GM19238 (cell line): ENCODE data around the gene TAMALIN.
"Not testable (repeated sequence)": the region's sequence is repeated elsewhere in the genome, so short reads cannot be mapped to it uniquely, and the experiment has no call there.

ENCODE experiments used
- DNase-seq: peaks from one replicate; pipeline ENCODE4 v3.0.0; 2011; ENCODE audit warnings: low spot score; ENCODE audit not compliant: insufficient read length

Gene TAMALIN

DNA sequence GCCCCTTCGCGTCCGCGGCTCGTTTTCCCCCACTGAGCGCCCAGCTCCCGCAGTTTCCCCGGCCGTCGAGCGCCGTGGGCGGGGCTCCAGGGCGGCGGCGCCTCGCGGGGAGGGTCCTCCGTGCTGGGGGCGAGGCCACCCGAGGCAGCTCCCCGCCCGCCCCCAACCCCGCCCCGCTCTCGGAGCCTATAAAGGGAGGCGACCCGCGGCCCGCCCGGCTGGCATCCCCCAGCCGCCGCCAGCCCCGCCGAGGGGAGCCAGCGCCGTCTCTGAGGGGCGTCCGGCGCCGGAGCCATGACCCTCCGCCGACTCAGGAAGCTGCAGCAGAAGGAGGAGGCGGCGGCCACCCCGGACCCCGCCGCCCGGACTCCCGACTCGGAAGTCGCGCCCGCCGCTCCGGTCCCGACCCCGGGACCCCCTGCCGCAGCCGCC is at the start of gene TAMALIN:
TAMALIN (plus strand) TSS at position 221 of the 432 bp plus-strand sequence; CDS start at position 295, 74 bp downstream.
- no peak for DNase-seq

DNA sequence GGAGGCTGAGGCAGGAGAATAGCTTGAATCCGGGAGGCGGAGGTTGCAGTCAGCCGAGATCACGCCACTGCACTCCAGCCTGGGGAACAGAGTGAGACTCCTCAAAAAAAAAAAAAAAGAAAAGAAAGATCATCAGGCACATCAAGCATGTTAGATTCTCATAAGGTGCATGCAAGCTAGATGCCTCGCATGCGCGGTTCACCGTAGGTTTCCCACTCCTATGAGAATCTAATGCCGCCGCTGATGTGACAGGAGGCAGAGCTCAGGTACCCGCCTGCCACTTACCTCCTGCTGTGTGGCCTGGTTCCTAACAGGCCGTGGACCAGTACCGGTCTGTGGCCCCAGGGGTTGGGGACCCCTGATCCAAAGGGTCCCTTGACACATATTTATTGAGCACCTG is 48.2 kb upstream of the TAMALIN start:
- no peak for DNase-seq

DNA sequence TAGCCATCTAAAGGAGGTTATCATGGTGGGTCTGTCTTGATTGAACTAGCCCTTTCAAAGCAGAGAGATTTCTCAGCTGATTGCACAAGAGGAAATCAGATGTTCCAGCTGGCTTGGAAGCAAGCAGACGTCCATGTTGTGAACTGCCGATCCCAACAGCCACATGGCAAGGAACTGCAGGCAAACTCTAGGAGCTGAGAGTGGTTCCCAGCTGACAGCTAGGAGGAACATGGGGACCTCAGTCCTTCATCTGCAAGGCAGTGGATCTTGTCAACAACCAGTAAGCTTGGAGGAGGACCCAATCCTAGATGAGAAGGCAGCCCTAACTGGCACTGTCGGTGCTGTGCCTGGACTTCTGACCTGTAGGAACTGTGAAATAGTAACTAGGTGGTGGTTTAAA is 47.5 kb upstream of the TAMALIN start:
- no peak for DNase-seq

- no peak for DNase-seq
Observed at GRCh38 chr12:51959921-51960320, 46.8 kb upstream of the TAMALIN start.

GRCh38 chr12:51960488-51960887 is 46.3 kb upstream of the TAMALIN start:
- DNase-seq = no peak

GRCh38 chr12:51960890-51961289 is 45.9 kb upstream of the TAMALIN start:
- no peak for DNase-seq

GRCh38 chr12:51961834-51962233 is 44.9 kb upstream of the TAMALIN start:
- no peak for DNase-seq

DNA sequence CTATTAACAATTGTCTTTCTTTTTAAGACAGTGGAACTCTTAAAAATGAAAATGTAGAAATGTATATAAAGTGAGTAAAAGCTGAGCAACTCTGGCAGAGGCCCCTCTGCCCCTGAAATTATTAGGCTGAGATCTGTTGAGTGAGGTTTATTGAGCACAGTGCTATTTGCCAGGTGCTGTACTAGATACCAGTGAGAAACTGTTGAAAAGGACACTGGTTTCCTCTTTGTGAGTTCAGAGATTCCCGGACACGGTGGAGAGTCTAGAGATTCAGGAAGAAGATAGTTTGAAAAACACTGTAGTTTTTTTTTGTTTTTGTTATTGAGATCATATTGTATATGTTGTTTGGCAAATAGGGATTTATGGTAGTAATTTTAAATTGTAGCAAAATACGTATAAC is 44.0 kb upstream of the TAMALIN start:
- no peak for DNase-seq

GRCh38 chr12:51963477-51963876 is 43.3 kb upstream of the TAMALIN start:
- no peak for DNase-seq

DNA sequence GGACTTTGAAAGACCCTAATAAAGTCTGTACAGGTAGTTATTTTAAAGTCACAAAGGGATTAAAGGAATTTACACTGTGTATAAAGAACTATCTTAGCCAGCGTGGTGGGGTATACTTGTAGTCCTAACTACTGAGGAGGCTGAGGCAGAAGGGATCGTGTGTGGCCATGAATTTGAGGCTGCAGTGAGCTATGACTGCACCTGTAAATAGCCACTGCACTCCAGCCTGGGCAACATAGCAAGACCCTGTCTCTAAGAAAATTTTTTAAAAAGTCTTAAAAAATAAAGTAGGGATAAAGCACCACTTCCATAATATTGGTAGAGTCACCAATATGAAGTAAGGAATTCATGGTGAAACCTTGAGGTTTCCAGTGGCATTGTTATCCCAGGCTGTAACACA is 37.1 kb upstream of the TAMALIN start:
- DNase-seq = no peak

DNA sequence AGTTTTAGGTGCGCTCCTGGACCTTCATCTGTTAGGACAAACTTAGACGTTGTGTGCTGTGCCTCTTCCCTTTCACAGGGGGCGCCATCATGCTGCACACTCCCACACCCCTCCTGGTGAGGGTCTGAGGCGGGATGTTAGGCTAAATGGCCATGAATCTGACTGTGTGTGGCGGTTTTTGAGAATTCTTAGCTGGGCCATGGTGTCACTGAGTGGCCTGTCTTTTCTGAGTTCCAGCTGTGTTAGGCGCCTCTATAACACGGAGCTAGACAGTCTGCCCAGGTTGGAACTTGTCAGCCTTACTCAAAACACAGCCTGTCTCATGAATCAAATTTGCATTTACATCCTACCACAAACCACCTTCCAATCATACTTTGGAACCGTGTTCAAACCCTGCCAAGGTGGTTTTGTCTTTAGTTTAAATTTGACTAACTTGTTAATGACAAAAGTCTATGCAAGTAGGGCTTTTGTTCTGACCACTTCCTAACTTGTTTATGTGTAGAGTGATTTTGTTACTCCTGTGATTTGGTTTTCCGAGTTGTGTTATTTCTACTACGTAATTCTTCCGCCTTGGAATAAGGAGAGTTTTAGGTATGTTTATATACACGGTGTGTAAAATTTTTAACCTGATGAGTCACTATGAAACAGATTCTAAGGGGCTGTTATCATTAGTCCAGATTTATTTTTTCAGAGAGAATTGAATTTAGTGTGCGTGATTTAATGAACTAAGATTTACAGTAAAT is 35.7 kb upstream of the TAMALIN start:
- peak; percentile 57 for DNase-seq

DNA sequence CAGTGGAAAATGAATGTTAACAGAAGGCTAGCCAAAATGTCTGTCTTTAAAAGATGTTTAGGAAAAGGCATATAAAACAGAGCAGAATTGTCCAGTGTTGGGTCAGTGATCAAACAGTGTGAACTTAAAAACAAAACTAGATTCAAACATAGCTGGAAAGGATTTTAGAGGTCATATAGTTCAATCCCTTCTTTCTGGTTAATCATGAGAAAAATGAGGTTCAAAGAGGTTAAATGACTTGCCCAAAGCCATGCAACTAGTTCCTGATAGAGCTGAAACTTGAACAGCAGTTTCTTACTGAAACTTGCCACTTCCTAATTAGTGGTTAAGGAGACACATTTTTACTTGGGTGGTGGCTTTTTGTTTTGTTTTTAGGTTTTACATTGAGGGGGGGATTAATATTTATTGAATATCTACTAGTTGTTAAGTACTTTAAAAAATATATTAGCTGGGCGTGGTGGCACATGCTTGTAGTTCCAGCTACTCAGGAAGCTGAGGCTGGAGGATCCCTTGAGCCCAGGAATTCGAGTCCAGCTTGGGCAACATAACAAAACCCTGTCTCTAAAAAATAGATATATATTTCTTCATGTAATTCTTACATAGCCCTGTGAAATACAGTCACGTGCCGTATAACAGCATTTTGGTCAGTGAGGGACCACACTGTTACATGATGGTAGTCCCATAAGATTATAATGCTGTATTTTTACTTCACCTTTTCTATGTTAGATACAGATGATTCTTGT is 34.9 kb upstream of the TAMALIN start:
- no peak for DNase-seq

- no peak for DNase-seq
Observed at GRCh38 chr12:51972422-51972812, 34.3 kb upstream of the TAMALIN start.

GRCh38 chr12:51972849-51973273 is 33.9 kb upstream of the TAMALIN start:
- no peak for DNase-seq

- no peak for DNase-seq
Observed at GRCh38 chr12:51973560-51973959, 33.2 kb upstream of the TAMALIN start.

GRCh38 chr12:51974646-51975045 is 32.1 kb upstream of the TAMALIN start:
- DNase-seq = no peak

GRCh38 chr12:51975196-51975595 is 31.6 kb upstream of the TAMALIN start:
- DNase-seq = no peak

- no peak for DNase-seq
Observed at GRCh38 chr12:51976376-51977160, 30.2 kb upstream of the TAMALIN start.

- DNase-seq = no peak
Observed at GRCh38 chr12:51977320-51977753, 29.4 kb upstream of the TAMALIN start.

DNA sequence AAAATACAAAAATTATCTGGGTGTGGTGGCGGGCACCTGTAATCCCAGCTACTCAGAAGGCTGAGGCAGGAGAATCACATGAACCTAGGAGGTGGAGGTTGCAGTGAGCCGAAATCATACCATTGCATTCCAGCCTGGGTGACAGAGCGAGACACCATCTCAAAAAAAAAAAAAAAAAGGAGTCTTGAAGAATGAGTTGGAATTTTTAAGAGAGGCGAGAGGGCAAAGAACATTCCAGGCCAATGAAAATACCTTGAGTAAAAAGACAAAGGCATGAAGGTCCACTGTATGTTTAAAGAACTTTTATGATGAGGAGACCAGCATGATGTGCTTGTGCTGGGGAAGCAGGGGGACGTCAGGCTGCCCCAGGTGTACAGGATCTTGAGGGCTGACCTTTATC is 27.4 kb upstream of the TAMALIN start:
- DNase-seq = not testable (repeated sequence)

DNA sequence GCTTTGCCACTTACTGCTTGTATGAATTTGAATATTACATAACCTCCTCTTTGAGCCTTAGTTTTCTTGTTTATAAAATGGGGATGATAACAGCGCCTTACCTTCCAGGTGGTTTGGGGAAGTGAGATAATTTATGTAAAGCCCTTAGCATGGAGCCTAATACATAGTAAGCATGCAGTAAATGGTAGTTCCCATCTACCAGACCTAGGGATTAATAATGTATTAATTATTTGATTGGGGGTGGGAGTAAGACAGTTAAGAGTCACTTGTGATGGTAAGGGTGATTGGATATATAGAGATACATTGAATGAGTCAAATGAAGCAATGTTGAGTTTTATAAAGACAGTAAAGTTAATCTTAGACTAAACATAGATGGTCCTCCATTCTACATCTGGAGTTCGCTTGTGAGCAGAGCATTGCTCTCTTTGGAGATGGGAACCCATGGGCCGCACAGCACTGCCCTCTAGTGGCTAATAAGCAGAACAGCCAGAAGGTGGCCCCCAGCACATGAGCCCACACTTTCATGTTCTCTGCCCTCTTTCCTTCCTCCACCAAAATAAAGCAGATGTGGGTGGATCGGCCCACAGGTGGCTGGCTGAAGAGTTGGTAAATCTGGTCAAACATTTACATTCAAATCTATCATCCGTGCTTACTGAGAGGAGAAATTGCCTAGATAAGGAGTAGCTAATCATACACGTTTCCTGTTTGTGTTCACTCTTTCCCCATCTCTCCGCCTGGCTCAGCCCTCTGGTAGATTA is 26.5 kb upstream of the TAMALIN start:
- peak; percentile 75 for DNase-seq
